HG02623 (cell line): ENCODE results near the gene POTEM.
"Not testable (repeated sequence)": the region's sequence is repeated elsewhere in the genome, so short reads cannot be mapped to it uniquely, and the experiment has no call there.

Experiments used
- ATAC-seq: cut with Tn5 transposase; IDR thresholded peaks from one replicate; pipeline ENCODE4 v1.9.1; 2021; ENCODE audit warnings: moderate library complexity; ENCODE audit not compliant: unreplicated experiment

Gene POTEM

DNA sequence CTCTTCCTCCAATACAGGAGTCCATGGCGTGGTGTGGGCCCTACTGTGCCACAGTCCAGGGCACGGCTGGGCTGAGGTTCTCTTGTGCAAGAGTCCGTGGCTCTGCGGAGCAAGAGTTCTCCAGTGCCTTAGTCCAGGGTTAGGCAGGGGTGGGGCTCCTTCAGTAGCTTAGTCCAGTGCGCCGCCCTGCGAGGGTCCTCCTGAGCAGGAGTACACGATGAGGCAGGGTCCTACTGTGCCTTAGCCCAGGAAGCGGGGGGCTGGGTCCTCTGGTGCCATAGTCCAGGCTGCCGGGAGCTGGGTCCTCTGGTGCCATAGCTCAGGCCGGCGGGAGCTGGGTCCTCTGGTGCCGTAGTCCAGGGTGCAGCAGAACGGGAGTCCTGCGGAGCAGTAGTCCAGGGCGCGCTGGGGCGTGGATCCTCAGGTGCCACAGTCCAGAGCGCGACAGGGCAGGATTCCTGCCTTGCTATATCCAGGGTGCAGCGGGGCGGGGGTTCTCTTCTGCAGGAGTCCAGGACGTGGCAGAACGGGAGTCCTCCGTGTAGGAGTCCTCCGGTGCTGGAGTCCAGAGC is 69.7 kb downstream of the POTEM start:
- not testable (repeated sequence) for ATAC-seq

DNA sequence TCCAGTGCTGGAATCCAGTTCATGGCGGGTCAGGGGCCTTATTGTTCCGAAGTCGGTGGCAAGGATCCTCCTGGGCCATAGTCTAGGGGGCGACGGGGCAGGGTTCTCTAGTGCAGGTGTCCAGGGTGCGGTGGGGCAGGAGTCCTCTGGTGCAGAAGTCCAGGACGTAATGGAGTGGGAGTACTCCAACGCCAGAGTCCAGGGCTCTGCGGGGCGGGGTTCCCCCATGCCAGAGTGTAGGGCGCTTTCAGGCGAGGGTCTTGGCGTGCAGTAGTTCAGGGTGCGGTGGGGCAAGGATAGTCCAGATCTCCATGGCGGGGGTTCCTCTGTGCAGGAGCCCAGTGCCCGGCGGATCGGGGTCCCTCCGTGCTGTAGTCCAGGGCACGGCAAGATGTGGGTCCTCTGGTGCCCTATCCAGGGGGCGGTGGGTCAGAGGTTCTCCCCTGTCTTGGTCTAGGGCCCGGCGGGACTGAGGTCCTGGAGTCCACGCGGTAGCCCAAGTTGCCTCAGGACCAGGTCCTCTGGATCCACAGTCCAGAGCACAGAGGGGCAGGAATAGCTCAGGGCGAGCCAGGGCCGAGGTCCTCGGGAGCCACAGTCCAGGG is 70.9 kb downstream of the POTEM start:
- ATAC-seq: not testable (repeated sequence)

DNA sequence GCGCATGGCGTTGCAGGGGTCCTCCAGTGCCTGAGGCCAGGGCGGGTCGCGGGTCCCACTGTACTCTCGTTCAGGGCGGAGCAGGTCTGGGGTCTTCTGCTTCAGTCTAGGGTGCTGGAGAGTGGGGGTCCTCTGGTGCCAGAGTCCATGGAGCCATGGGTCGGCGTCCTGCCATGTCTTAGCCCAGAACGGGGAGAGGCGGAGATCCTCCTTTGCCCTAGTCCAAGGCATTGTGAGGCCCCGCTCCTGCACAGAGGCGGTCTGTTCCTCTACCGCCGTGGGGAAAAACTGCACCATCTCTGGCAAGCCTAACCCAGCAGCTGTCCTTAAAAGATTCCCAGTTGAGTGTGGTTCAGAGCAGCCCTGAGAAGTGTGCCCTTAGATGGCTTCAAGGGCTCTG is 71.6 kb downstream of the POTEM start:
- not testable (repeated sequence) for ATAC-seq

DNA sequence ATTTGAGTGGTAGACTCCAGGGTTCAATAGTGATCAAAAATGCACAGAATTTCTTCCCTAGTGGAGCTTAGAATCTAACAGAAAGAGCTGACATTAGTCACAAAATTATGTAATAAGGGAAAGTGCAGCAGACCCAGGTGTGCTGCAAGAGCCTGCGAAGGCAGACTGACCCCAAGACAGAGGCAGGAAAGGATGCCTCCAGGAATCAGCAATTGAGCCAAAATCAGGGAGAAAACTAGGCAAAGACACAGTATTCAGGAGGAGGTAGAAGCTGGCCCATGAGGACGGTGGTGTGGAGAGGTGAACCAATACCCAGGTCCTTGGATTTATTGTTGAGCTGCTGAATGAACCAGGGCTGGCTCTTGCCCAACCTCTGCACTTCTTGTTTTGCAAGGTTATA is 76.2 kb downstream of the POTEM start:
- ATAC-seq: not testable (repeated sequence)
